SK-N-SH (cell line): ENCODE measurements around the gene MALRD1. TPM values are rescaled to one million over a fixed set of nuclear protein-coding genes. Genes with fewer than 3 reads are reported as not detected.
"Not testable (repeated sequence)": the region's sequence is repeated elsewhere in the genome, so short reads cannot be mapped to it uniquely, and the experiment has no call there.

Source experiments
- CTCF ChIA-PET: fragments of 300-600, 350-600 bp; formaldehyde crosslinking; extraction: SDS; loops from one replicate; lab custom pipeline; 2021; lab: Yijun Ruan, JAX
- POLR2A ChIA-PET: fragments of 350-600 bp; sonication (Branson Sonifier 250); formaldehyde crosslinking; extraction: SDS; loops from one replicate; lab custom pipeline; 2020; ENCODE audit warnings: antibody characterized with exemption, inconsistent platforms; lab: Yijun Ruan, JAX
- DNase-seq: peaks from one replicate; pipeline ENCODE4 v3.0.0; 2012
- H2AFZ ChIP-seq: fragments of 200-600 bp; sonication (generic); 2 replicates; pipeline ENCODE4 v1.8.1; 2016; ENCODE audit warnings: antibody characterized with exemption, mild to moderate bottlenecking, low read depth
- H3F3A ChIP-seq: fragments of 200-600 bp; sonication (generic); replicated peaks from 2 replicates; pipeline ENCODE3; 2016; ENCODE audit warnings: antibody characterized with exemption, mild to moderate bottlenecking; ENCODE audit not compliant: insufficient read depth
- H3K27ac ChIP-seq, 2 experiments: fragments of 200-500 bp in 1 of 2; fragments of 200-600 bp in 1 of 2; sonication (Bioruptor generic) in 1 of 2; sonication (generic), shearing (Covaris generic) in 1 of 2; 2 replicates each; pipeline versions ENCODE4 v1.5.1 to v1.6.1; 2014 to 2016; ENCODE audit warnings: low read depth in 2 of 2, inconsistent platforms in 1 of 2, low read length in 1 of 2, mild to moderate bottlenecking in 1 of 2, mixed read lengths in 1 of 2
- H3K27me3 ChIP-seq: fragments of 200-600 bp; sonication (generic), shearing (Covaris generic); 2 replicates; pipeline ENCODE4 v1.6.1; 2016; ENCODE audit warnings: mixed run types; ENCODE audit not compliant: insufficient read depth
- H3K36me3 ChIP-seq, 2 experiments: fragments of 200-500 bp in 1 of 2; fragments of 200-600 bp in 1 of 2; sonication (Bioruptor generic) in 1 of 2; sonication (generic) in 1 of 2; replicated peaks in 1 of 2; 2 replicates each; pipeline versions ENCODE3 to v1.5.1; 2014 to 2016; ENCODE audit warnings: low read length in 1 of 2, mild to moderate bottlenecking in 1 of 2; ENCODE audit not compliant: insufficient read depth in 2 of 2, control insufficient read depth in 1 of 2
- H3K4me1 ChIP-seq, 2 experiments: fragments of 200-500 bp in 1 of 2; fragments of 200-600 bp in 1 of 2; sonication (Bioruptor generic) in 1 of 2; sonication (generic), shearing (Covaris generic) in 1 of 2; 2 replicates each; pipeline versions ENCODE4 v1.5.1 to v1.6.1; 2014 to 2016; ENCODE audit warnings: low read depth in 1 of 2, low read length in 1 of 2, mixed run types in 1 of 2; ENCODE audit not compliant: insufficient read depth in 2 of 2, control insufficient read depth in 1 of 2
- H3K4me2 ChIP-seq: fragments of 200-600 bp; sonication (generic), shearing (Covaris generic); 2 replicates; pipeline ENCODE4 v1.6.1; 2017; ENCODE audit warnings: mixed run types
- H3K4me3 ChIP-seq, 2 experiments: fragments of 200-500 bp in 1 of 2; fragments of 200-600 bp in 1 of 2; sonication (Bioruptor generic) in 1 of 2; sonication (generic), shearing (Covaris generic) in 1 of 2; 2 replicates each; pipeline versions ENCODE4 v1.5.1 to v1.8.1; 2014 to 2016; ENCODE audit warnings: low read depth in 2 of 2, inconsistent platforms in 1 of 2, low read length in 1 of 2, mild to moderate bottlenecking in 1 of 2, mixed read lengths in 1 of 2, moderate library complexity in 1 of 2
- H3K79me2 ChIP-seq: fragments of 200-600 bp; sonication (generic); 2 replicates; pipeline ENCODE4 v1.8.1; 2017; ENCODE audit warnings: mild to moderate bottlenecking; ENCODE audit not compliant: insufficient read depth
- H3K9ac ChIP-seq: fragments of 200-600 bp; sonication (generic); 2 replicates; pipeline ENCODE4 v1.6.1; 2017; ENCODE audit warnings: mixed run types
- H3K9me2 ChIP-seq: fragments of 200-600 bp; sonication (generic); 2 replicates; pipeline ENCODE4 v1.6.1; 2017; ENCODE audit warnings: mixed run types
- H3K9me3 ChIP-seq: fragments of 200-600 bp; sonication (generic); 2 replicates; pipeline ENCODE4 v1.6.1; 2017; ENCODE audit warnings: mixed run types, mild to moderate bottlenecking, moderate library complexity
- H4K20me1 ChIP-seq: fragments of 200-600 bp; sonication (generic); 2 replicates; pipeline ENCODE4 v1.6.1; 2017; ENCODE audit warnings: mild to moderate bottlenecking, mixed run types; ENCODE audit not compliant: insufficient read depth
- ELF1 ChIP-seq: IDR thresholded peaks from 2 replicates; pipeline ENCODE4 v1.4.0; 2012
- EP300 ChIP-seq, 2 experiments: IDR thresholded peaks; 2 replicates each; pipeline versions ENCODE4 v1.4.0 to v1.6.1; 2012; ENCODE audit warnings: borderline replicate concordance in 1 of 2, low read depth in 1 of 2, low read length in 1 of 2
- EZH2phosphoT487 ChIP-seq: fragments of 200-600 bp; sonication (generic); IDR thresholded peaks from 2 replicates; pipeline ENCODE4 v1.6.1; 2017; ENCODE audit warnings: low read depth, mixed run types, mild to moderate bottlenecking, antibody characterized with exemption, moderate library complexity, borderline replicate concordance
- FOSL2 ChIP-seq: IDR thresholded peaks from 2 replicates; pipeline ENCODE4 v1.4.0; 2012; ENCODE audit warnings: low read depth, mild to moderate bottlenecking, moderate library complexity, borderline replicate concordance
- FOXJ3 ChIP-seq: sonication (generic); formaldehyde crosslinking; IDR thresholded peaks from 2 replicates; pipeline ENCODE4 v1.5.1; 2020; ENCODE audit warnings: mild to moderate bottlenecking, missing genetic modification reagents
- FOXM1 ChIP-seq: IDR thresholded peaks from 2 replicates; pipeline ENCODE4 v1.4.0; 2012; ENCODE audit warnings: low read depth, mild to moderate bottlenecking
- GABPA ChIP-seq: IDR thresholded peaks from 2 replicates; pipeline ENCODE4 v1.4.0; 2012; ENCODE audit warnings: low read depth, mild to moderate bottlenecking
- GATA2 ChIP-seq: sonication (generic); formaldehyde crosslinking; IDR thresholded peaks from 2 replicates; pipeline ENCODE4 v1.5.0; 2020; ENCODE audit warnings: mild to moderate bottlenecking, missing genetic modification reagents
- MAX ChIP-seq: IDR thresholded peaks from 2 replicates; pipeline ENCODE4 v1.4.0; 2012; ENCODE audit warnings: low read depth
- MXI1 ChIP-seq: IDR thresholded peaks from 2 replicates; pipeline ENCODE4 v1.6.1; 2012; ENCODE audit warnings: mild to moderate bottlenecking, low read depth, low read length, improper control_type of control experiment
- NFIC ChIP-seq: IDR thresholded peaks from 2 replicates; pipeline ENCODE4 v1.4.0; 2012; ENCODE audit warnings: borderline replicate concordance
- RCOR1 ChIP-seq: fragments of 150-350 bp; IDR thresholded peaks from 2 replicates; pipeline ENCODE4 v1.6.1; 2017; ENCODE audit warnings: antibody characterized with exemption, low read length
- RFX5 ChIP-seq: IDR thresholded peaks from 2 replicates; pipeline ENCODE4 v1.6.1; 2012; ENCODE audit warnings: mild to moderate bottlenecking, improper control_type of control experiment, low read length
- SMC3 ChIP-seq: IDR thresholded peaks from 2 replicates; pipeline ENCODE4 v1.6.1; 2012; ENCODE audit warnings: low read depth, low read length, improper control_type of control experiment
- TEAD4 ChIP-seq: IDR thresholded peaks from 2 replicates; pipeline ENCODE4 v1.4.0; 2012; ENCODE audit warnings: mild to moderate bottlenecking, borderline replicate concordance; ENCODE audit not compliant: insufficient read depth
- USF2 ChIP-seq: fragments of 150-350 bp; IDR thresholded peaks from 2 replicates; pipeline ENCODE4 v1.6.1; 2017; ENCODE audit warnings: antibody characterized with exemption, low read length, low read depth, borderline replicate concordance
- WGBS: methylation state at CpG from one replicate; pipeline ENCODE4 v1.1.6; 2017; ENCODE audit warnings: low lambda C conversion rate; 5-methylcytosine and 5-hydroxymethylcytosine counted together
- polyA plus RNA-seq, 3 experiments: library from polyadenylated mRNA; depleted of rRNA; stranded (reverse); fragments of >200 nt; gene quantifications; 2 replicates each; pipeline ENCODE4 v1.2.3, GENCODE V29; 2012
- TF ChIP-seq, protein P1 (sequence below): IDR thresholded peaks from 2 replicates; pipeline ENCODE4 v1.4.0; 2012; ENCODE audit warnings: low read depth, borderline replicate concordance

Gene MALRD1
- polyA plus RNA-seq, 1 of the 3 experiments (the other 2 are of a cell fraction) = not detected

DNA sequence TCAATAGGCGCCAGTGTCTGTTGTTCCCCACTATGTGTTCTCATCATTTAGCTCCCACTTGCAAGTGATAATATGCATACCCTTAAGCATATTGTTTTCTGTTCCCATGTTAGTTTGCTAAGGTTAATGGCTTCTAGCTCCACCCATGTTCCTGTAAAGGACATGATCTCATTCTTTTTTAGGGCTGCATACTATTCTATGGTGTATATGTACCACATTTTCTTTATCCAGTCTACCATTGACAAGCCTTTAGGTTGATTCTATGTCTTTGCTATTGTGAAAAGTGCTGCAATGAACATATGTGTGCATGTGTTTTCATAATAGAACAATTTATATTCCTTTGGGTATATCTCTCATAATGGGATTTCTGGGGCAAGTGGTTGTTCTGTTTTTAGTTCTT lies 689.8 kb downstream of the MALRD1 start:
- Histone ChIP-seq H3F3A (no peaks in the 10 kb centered on the region), H3K4me3 (no peak overlapping the region), H3K9ac (no peak overlapping the region), H3K79me2 (no peaks in the 10 kb centered on the region), H3K9me2 (no peaks in the 10 kb centered on the region), H3K4me2 (no peak overlapping the region), H4K20me1 (no peaks in the 10 kb centered on the region), H3K27ac (no peak overlapping the region), H2AFZ (no peak overlapping the region), H3K27me3 (no peaks in the 10 kb centered on the region), H3K4me1 (no peaks in the 10 kb centered on the region), H3K36me3 (no peaks in the 10 kb centered on the region), H3K9me3 (no peaks in the 10 kb centered on the region)
- 71% methylated on average over 1 of the region's 1 CpG for WGBS
- ChIA-PET CTCF (interaction anchor here (1.3 kb wide), 1 partner anchor 1049 kb away, joined by 4 read pairs; no protein-coding TSS in a partner anchor), POLR2A (no interaction called here)
- DNase-seq = no peak
- TF ChIP-seq, protein P1, sequence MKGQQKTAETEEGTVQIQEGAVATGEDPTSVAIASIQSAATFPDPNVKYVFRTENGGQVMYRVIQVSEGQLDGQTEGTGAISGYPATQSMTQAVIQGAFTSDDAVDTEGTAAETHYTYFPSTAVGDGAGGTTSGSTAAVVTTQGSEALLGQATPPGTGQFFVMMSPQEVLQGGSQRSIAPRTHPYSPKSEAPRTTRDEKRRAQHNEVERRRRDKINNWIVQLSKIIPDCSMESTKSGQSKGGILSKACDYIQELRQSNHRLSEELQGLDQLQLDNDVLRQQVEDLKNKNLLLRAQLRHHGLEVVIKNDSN = no peak
- TF ChIP-seq MXI1 (no peak), FOXJ3 (CRISPR knock-in tag) (no peak), ELF1 (no peak), USF2 (no peak), GATA2 (no peak), NFIC (no peak), GABPA (no peak), FOSL2 (no peak), EZH2phosphoT487 (no peak), FOXM1 (no peak), RCOR1 (no peak), EP300 (IDR thresholded peaks at IDR 0.05; ENCODE audit: borderline replicate concordance in 1 of 2, low read depth in 1 of 2, low read length in 1 of 2) (no peak), MAX (no peak), SMC3 (no peak), TEAD4 (no peak), RFX5 (no peak)

GRCh38 chr10:19739232-19739631 lies 690.6 kb downstream of the MALRD1 start:
- WGBS = 71% methylated on average over 7 of the region's 7 CpGs
- H3K9ac ChIP-seq, H3K4me1 ChIP-seq, H3K4me3 ChIP-seq, H3K79me2 ChIP-seq, H3F3A ChIP-seq, DNase-seq, H3K4me2 ChIP-seq, H3K36me3 ChIP-seq, H3K27me3 ChIP-seq, H4K20me1 ChIP-seq, H3K9me3 ChIP-seq, H3K27ac ChIP-seq, H3K9me2 ChIP-seq, POLR2A ChIA-PET, H2AFZ ChIP-seq: not testable (repeated sequence)
- CTCF ChIA-PET = interaction anchor here (1.3 kb wide), 1 partner anchor 1050 kb away, joined by 4 read pairs; no protein-coding TSS in a partner anchor

GRCh38 chr10:19742144-19742543 lies 693.5 kb downstream of the MALRD1 start:
- H3K27ac ChIP-seq, H3K9me2 ChIP-seq, H3K79me2 ChIP-seq, H3K27me3 ChIP-seq, H3K9me3 ChIP-seq, H3K4me2 ChIP-seq, H3K9ac ChIP-seq, DNase-seq, H3K4me1 ChIP-seq, H4K20me1 ChIP-seq, H3F3A ChIP-seq, H2AFZ ChIP-seq, CTCF ChIA-PET, POLR2A ChIA-PET, H3K4me3 ChIP-seq, H3K36me3 ChIP-seq: not testable (repeated sequence)
- WGBS = 73% methylated on average over 4 of the region's 4 CpGs
